Prostate gland (tissue), 2 donors: ENCODE measurements around the gene UBASH3B. TPM values are rescaled to one million over a fixed set of nuclear protein-coding genes. Genes with fewer than 3 reads are reported as not detected.

Experiments
- DNase-seq: peaks from one replicate; pipeline ENCODE4 v3.0.0-alpha.2; 2019; ENCODE audit warnings: low spot score
- H3K27ac ChIP-seq, 2 donors: fragments of 200-600 bp; sonication (generic); 2 replicates each; pipeline ENCODE4 v1.5.1; 2017 to 2019
- H3K27me3 ChIP-seq: fragments of 200-600 bp; sonication (generic); replicated peaks from 2 replicates; pipeline ENCODE4 v1.5.1; 2019; ENCODE audit not compliant: insufficient read depth
- H3K36me3 ChIP-seq, 2 donors: fragments of 200-600 bp; sonication (generic); 1 replicate in 1 of 2; 2 replicates in 1 of 2; pipeline versions ENCODE4 v1.5.1 to v1.8.1; 2017 to 2019
- H3K4me1 ChIP-seq: fragments of 200-600 bp; sonication (generic); replicated peaks from 2 replicates; pipeline ENCODE4 v1.5.1; 2019
- H3K4me3 ChIP-seq, 2 donors: fragments of 200-600 bp; sonication (generic); 2 replicates each; pipeline ENCODE4 v1.5.1; 2017 to 2019
- H3K9me3 ChIP-seq: fragments of 200-600 bp; sonication (generic); 2 replicates; pipeline ENCODE4 v1.5.1; 2017
- POLR2A ChIP-seq: fragments of 450-650 bp; IDR thresholded peaks from one replicate; pipeline ENCODE4 v1.6.1; 2016; ENCODE audit warnings: antibody characterized with exemption, mild to moderate bottlenecking
- POLR2AphosphoS5 ChIP-seq: sonication (generic); formaldehyde crosslinking; IDR thresholded peaks from one replicate; pipeline ENCODE4 v1.6.1; 2017; ENCODE audit warnings: antibody characterized with exemption
- WGBS: methylation state at CpG from one replicate; pipeline ENCODE4 v1.1.5; 2018; 5-methylcytosine and 5-hydroxymethylcytosine counted together
- intact Hi-C: fragments of 100-400 bp; cut with DNase I; formaldehyde crosslinking; loops from one replicate; pipeline ENCODE4 v1.14.2; 2022
- total RNA-seq, 2 donors: library from RNA; depleted of rRNA; stranded (reverse); fragments of >200 nt; gene quantifications; one replicate each; pipeline ENCODE4 v1.1.0, GENCODE V29; 2016
- TF ChIP-seq, protein P1 (sequence below), 4 experiments: fragments of 200-600 bp in 2 of 4; fragments of 450-650 bp in 2 of 4; sonication (generic) in 2 of 4; IDR thresholded peaks; 1 replicate in 3 of 4; 2 replicates in 1 of 4; pipeline ENCODE4 v1.5.1; 2016 to 2019; ENCODE audit warnings: antibody characterized with exemption in 4 of 4, mild to moderate bottlenecking in 2 of 4, moderate library complexity in 2 of 4

The UBASH3B gene
- total RNA-seq, 2 donors from 2014 or later: 1.9 to 9.9 TPM

DNA sequence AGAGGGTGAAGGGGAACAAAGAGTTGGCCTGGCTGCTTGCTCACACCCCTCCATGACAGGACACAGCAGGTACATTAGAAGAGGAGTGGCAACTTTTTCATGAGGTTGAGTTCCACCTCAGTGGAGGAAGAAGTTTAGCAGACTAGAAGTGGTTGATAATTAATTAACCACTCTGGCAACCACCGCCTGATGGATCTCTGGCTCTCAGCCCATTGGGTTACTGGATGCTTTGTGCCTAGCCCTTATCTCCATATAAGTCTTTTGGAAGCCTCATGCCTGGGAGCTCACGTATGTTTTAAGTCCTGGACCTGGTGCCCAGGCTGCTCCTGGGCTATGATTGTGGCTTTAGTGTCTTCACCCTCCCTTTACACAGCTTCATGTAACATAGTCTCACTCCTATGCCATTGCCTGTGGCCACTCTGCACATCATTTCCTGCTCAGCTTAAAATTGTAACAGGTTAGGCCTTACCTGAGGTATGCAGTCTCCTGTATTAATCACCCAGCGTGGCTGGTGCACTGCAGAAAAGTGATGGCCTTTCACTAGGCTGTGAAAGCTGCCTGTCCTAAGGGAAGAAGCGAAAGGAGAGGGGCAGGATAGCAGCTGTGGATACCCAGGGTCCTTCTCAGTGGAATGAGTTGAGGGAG is 110.1 kb downstream of the UBASH3B start:
- Histone ChIP-seq H3K27ac (no peak overlapping the region), H3K4me3 (no peak overlapping the region), H3K36me3 (no peaks in the 10 kb centered on the region), H3K27me3 (no peaks in the 10 kb centered on the region), H3K9me3 (no peaks in the 10 kb centered on the region), H3K4me1 (no peaks in the 10 kb centered on the region)
- no peak for DNase-seq
- intact Hi-C loops: no loop called here
- 84% methylated on average over 4 of the region's 4 CpGs for WGBS
- TF ChIP-seq, protein P1, sequence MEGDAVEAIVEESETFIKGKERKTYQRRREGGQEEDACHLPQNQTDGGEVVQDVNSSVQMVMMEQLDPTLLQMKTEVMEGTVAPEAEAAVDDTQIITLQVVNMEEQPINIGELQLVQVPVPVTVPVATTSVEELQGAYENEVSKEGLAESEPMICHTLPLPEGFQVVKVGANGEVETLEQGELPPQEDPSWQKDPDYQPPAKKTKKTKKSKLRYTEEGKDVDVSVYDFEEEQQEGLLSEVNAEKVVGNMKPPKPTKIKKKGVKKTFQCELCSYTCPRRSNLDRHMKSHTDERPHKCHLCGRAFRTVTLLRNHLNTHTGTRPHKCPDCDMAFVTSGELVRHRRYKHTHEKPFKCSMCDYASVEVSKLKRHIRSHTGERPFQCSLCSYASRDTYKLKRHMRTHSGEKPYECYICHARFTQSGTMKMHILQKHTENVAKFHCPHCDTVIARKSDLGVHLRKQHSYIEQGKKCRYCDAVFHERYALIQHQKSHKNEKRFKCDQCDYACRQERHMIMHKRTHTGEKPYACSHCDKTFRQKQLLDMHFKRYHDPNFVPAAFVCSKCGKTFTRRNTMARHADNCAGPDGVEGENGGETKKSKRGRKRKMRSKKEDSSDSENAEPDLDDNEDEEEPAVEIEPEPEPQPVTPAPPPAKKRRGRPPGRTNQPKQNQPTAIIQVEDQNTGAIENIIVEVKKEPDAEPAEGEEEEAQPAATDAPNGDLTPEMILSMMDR (IDR thresholded peaks at IDR 0.05): no peak

DNA sequence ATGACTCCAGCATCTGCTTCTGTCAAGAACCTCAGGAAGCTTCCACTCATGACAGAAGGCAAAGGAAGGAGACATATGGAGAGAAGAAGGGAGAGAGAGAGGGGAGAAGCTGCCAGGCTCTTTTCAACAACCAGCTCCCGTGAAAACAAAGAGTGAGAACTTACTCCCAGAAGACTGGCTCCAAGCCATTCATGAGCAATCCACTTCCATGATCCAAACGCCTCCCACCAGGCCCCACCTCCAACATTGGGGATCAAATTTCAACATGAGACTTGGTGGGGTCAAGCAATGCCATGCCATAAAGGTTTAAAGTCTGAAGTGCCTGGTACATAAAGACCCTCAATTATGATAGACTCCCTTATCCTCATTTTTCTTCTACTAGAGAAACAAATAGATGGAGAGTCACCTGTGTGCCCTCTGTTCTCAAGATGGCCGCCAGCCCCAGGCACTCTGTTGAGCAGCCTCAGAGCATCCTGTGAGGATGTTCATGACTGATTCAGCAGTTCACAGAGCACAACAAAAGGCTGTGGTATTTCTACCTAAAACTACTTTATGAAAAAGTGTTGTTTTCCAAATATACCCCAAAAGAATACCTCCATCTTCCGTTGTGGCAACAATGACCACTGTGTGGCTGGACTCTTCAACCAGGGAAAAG is 113.7 kb downstream of the UBASH3B start:
- 56% methylated on average over 4 of the region's 4 CpGs for WGBS
- Histone ChIP-seq H3K4me3 (no peak overlapping the region), H3K27me3 (no peaks in the 10 kb centered on the region), H3K9me3 (no peaks in the 10 kb centered on the region), H3K4me1 (no peaks in the 10 kb centered on the region), H3K27ac (no peak overlapping the region), H3K36me3 (no peaks in the 10 kb centered on the region)
- no peak for DNase-seq
- intact Hi-C loops: no loop called here
- TF ChIP-seq POLR2AphosphoS5 (no peak), POLR2A (no peak)
- TF ChIP-seq, protein P1 (IDR thresholded peaks at IDR 0.05): no peak

DNA sequence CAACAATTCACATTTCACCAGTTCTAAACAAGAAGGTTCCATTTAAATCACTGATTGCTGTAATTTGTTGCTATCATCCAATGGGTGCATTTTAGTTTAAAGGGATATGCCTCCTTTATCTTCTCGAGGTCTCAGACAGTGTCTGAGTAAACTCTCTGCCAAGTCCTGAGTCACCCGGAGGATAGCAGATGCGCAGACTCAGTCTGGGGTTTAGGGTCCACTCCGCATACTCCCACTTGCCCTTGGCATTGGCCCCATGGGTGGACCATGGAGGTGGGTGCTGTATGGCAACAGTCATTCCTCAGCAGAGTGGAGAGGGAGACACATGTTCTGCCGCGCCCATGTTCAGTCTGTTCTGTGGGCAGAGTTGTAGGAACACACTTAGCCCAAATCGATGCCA is 117.4 kb downstream of the UBASH3B start:
- TF ChIP-seq POLR2A: no peak
- TF ChIP-seq, protein P1 (IDR thresholded peaks at IDR 0.05): no peak
- TF ChIP-seq POLR2AphosphoS5: no peak
- Histone ChIP-seq H3K27ac (no peak overlapping the region), H3K9me3 (no peaks in the 10 kb centered on the region), H3K4me3 (no peak overlapping the region), H3K36me3 (no peaks in the 10 kb centered on the region), H3K27me3 (no peaks in the 10 kb centered on the region), H3K4me1 (no peaks in the 10 kb centered on the region)
- intact Hi-C loops: no loop called here
- no peak for DNase-seq
- WGBS: 69% methylated on average over 7 of the region's 7 CpGs

DNA sequence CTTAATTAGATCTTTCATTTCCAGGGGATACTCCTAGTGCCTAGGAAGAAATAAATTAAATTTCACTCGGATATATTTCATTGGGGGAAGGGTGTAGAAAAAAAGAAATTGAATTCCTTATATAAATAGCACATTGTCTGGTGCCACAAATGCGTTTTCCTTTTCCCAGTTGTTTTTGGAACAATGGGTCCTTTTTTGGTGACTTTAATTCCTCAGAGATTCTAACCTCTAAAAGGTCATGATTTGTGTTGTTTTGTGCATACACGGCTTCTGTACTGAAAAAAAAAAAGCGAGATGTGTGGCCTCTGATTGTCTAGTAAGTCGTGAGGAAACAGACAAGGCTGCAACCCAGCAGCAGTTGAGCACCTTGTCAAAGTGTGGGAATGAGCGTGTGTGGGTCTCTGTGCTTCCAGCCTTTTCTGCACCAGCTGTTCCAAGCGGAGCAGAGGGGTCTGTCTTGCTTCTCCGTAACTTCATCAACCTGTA is 118.3 kb downstream of the UBASH3B start:
- TF ChIP-seq POLR2AphosphoS5 (no peak), POLR2A (no peak)
- TF ChIP-seq, protein P1 (IDR thresholded peaks at IDR 0.05): no peak
- no peak for DNase-seq
- Histone ChIP-seq H3K27me3 (no peaks in the 10 kb centered on the region), H3K27ac (no peak overlapping the region), H3K9me3 (no peaks in the 10 kb centered on the region), H3K4me1 (no peaks in the 10 kb centered on the region), H3K4me3 (no peak overlapping the region), H3K36me3 (no peaks in the 10 kb centered on the region)
- intact Hi-C loops: no loop called here
- WGBS: 55% methylated on average over 8 of the region's 8 CpGs
